ENCODE data around the gene ZNF628.

Gene ZNF628

DNA sequence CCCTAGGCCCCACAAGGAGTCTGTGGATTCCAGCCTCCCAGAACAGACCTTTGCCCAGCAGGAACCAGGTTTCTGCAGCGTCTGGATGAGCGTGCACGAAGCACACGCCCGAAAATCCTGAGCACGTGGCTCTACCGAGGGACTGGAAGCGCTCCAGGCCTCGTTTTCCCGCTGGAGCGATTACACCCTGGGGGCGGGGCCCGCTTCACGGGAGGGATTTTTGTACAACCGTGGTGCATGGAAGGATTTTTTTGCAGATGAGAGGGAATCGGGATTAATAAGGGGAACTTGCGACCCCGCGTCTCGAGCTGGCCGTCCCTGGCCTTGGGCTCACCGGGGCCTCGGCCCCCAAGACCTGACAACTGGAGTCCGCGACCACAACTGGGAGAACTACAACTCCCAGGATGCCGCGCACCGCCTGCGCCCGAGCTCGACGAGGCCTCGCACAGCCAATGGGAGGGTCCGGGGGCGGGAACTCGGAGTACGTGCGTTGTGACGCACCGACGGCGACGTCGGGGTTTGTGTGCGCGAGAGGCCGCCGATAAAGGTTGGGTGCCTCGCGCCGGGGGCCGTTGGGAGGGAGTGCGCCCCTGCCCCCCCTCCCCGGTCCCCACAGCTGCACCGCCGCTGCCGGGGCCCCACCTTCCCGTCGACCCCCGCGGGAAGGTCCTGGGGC lies at the start of gene ZNF628:
Gene ZNF628 (plus strand): TSS at position 518 of the 676 bp plus-strand sequence. CDS start 3,294 bp downstream, outside the sequence.
- H3K4me2 ChIP-seq (ENCODE audit: low read length): peak within 1 kb of the TSS; percentile 73
- no peaks in the 10 kb centered on the region for H3K9me2 ChIP-seq (ENCODE audit: low read depth, low read length)
- H3F3A ChIP-seq (ENCODE audit: insufficient read depth, low read length): no peaks in the 10 kb centered on the region
- TF ChIP-seq CTCF (IDR thresholded peaks at IDR 0.05; ENCODE audit: low read length): no peak
- TF ChIP-seq EZH2 (IDR thresholded peaks at IDR 0.05; ENCODE audit: borderline replicate concordance, low read length): no peak
- H3K4me3 ChIP-seq (ENCODE audit: low read depth, low read length, poor library complexity, severe bottlenecking): peak within 1 kb of the TSS; percentile 67
- H3K4me1 ChIP-seq (ENCODE audit: insufficient read depth, low read length, severe bottlenecking): peaks cover 17% of the 10 kb centered on the region
- peak within 1 kb of the TSS; percentile 74 for H3K9ac ChIP-seq (ENCODE audit: low read length)
- H3K36me3 ChIP-seq (ENCODE audit: insufficient read depth, low read length): no peaks in the 10 kb centered on the region
- H3K79me2 ChIP-seq (ENCODE audit: insufficient read depth, low read length): no peaks in the 10 kb centered on the region
- 0 out of 2 replicates have a peak within 1 kb of the TSS, but pooled peaks have one; percentile 7 for H2AFZ ChIP-seq (ENCODE audit: low read length)
- no peaks in the 10 kb centered on the region for H4K20me1 ChIP-seq (ENCODE audit: insufficient read depth, low read length)
- H3K27me3 ChIP-seq (ENCODE audit: insufficient read depth, low read length): no peaks in the 10 kb centered on the region
- no peaks in the 10 kb centered on the region for H3K9me3 ChIP-seq (ENCODE audit: low read length)
- peak within 1 kb of the TSS; percentile 10 for H3K27ac ChIP-seq (ENCODE audit: low read depth, low read length, poor library complexity, severe bottlenecking)

DNA sequence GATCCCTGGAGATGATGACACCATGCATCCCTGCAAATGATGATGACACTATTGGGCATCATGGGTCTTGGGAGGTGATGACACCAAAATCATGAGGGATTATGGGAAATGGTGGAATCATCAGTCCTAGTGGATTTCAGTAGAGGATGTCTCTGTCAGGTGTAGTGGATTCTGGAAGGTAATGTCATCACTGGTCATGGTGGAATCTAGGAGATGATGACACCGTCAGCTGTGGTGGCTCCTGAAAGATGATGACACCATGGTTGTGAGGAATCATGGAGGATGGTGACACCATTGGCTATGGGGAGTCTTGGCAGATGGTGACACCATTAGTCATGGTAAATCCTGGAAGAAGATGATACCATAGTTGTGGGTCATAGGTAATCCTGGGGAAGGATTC lies 45.2 kb upstream of the ZNF628 start:
- H4K20me1 ChIP-seq (ENCODE audit: insufficient read depth, low read length): no peaks in the 10 kb centered on the region

DNA sequence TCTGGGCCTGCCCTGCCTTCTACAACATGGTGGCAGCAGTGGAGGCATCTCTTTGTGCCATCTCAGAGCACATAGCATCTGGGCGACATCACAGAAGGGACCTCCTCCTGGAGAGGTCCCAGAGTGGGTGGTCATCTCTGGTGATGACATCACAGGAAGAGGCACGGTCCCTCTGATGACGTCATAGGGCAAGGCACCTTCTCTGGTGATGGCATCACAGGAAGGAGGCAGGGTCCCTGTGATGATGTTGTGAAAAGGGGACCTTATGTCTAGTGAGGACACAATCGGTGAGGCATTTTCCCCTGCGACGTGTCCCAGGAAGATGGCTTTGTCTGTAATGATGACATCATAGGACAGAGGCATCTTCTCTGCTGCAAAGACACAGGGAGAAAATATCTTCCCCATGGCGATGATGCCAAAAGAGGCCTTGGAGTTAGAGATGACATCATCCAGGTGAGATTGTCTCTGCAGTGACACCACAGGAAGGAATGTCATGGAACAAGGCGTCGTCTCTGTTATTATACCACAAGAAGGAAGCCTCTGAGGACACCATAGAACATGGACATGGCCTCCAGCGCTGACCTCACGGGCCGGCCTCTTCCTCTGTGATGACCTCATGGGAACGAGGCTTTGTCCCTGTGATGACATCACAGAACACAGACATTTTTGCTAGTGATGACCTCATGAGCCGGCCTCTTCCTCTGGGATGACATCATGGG lies 44.0 kb upstream of the ZNF628 start:
- H4K20me1 ChIP-seq (ENCODE audit: insufficient read depth, low read length): no peaks in the 10 kb centered on the region
- no peaks in the 10 kb centered on the region for H3K79me2 ChIP-seq (ENCODE audit: insufficient read depth, low read length)
- H3F3A ChIP-seq (ENCODE audit: insufficient read depth, low read length): no peaks in the 10 kb centered on the region
- TF ChIP-seq CTCF (IDR thresholded peaks at IDR 0.05; ENCODE audit: low read length) (no peak), EZH2 (IDR thresholded peaks at IDR 0.05; ENCODE audit: borderline replicate concordance, low read length) (no peak)
- H3K9me3 ChIP-seq (ENCODE audit: low read length): no peaks in the 10 kb centered on the region
- no peaks in the 10 kb centered on the region for H3K27me3 ChIP-seq (ENCODE audit: insufficient read depth, low read length)
- no peaks in the 10 kb centered on the region for H3K36me3 ChIP-seq (ENCODE audit: insufficient read depth, low read length)
- H3K9me2 ChIP-seq (ENCODE audit: low read depth, low read length): no peaks in the 10 kb centered on the region
- no peak overlapping the region for H2AFZ ChIP-seq (ENCODE audit: low read length)
- H3K4me2 ChIP-seq (ENCODE audit: low read length): no peak overlapping the region
- H3K4me3 ChIP-seq (ENCODE audit: low read depth, low read length, poor library complexity, severe bottlenecking): no peak overlapping the region
- H3K9ac ChIP-seq (ENCODE audit: low read length): no peak overlapping the region
- H3K4me1 ChIP-seq (ENCODE audit: insufficient read depth, low read length, severe bottlenecking): no peaks in the 10 kb centered on the region
- H3K27ac ChIP-seq (ENCODE audit: low read depth, low read length, poor library complexity, severe bottlenecking): no peak overlapping the region

More for the DNA sequence above, 45.2 kb upstream of the ZNF628 start:
- Histone ChIP-seq H3K4me2 (ENCODE audit: low read length) (no peak overlapping the region), H3K4me3 (ENCODE audit: low read depth, low read length, poor library complexity, severe bottlenecking) (no peak overlapping the region), H3K4me1 (ENCODE audit: insufficient read depth, low read length, severe bottlenecking) (no peaks in the 10 kb centered on the region), H3K9ac (ENCODE audit: low read length) (no peak overlapping the region), H2AFZ (ENCODE audit: low read length) (no peak overlapping the region), H3K9me3 (ENCODE audit: low read length) (no peaks in the 10 kb centered on the region), H3F3A (ENCODE audit: insufficient read depth, low read length) (no peaks in the 10 kb centered on the region), H3K9me2 (ENCODE audit: low read depth, low read length) (no peaks in the 10 kb centered on the region), H3K27me3 (ENCODE audit: insufficient read depth, low read length) (no peaks in the 10 kb centered on the region), H3K79me2 (ENCODE audit: insufficient read depth, low read length) (no peaks in the 10 kb centered on the region), H3K36me3 (ENCODE audit: insufficient read depth, low read length) (no peaks in the 10 kb centered on the region), H3K27ac (ENCODE audit: low read depth, low read length, poor library complexity, severe bottlenecking) (no peak overlapping the region)
- TF ChIP-seq EZH2 (IDR thresholded peaks at IDR 0.05; ENCODE audit: borderline replicate concordance, low read length): no peak
- no peak for TF ChIP-seq CTCF (IDR thresholded peaks at IDR 0.05; ENCODE audit: low read length)
